Ovary (tissue), 9 donors: ENCODE results near the gene MYO6. TPM values are rescaled to one million over a fixed set of nuclear protein-coding genes. Genes with fewer than 3 reads are reported as not detected.

Experiments
- DNase-seq, 5 donors: peaks; one replicate each; pipeline ENCODE4 v3.0.0-alpha.2; 2019 to 2020
- H3K27ac ChIP-seq, 2 donors: fragments of 200-600 bp; one replicate each; pipeline versions ENCODE4 v1.5.1 to v1.8.0; 2019 to 2022
- H3K27me3 ChIP-seq: fragments of 200-600 bp; one replicate; pipeline ENCODE4 v1.8.0; 2022
- H3K36me3 ChIP-seq: fragments of 200-600 bp; sonication (generic); one replicate; pipeline ENCODE4 v1.5.1; 2019
- H3K4me1 ChIP-seq: one replicate; pipeline ENCODE4 v1.8.1; 2013; ENCODE audit warnings: mild to moderate bottlenecking, moderate library complexity; ENCODE audit not compliant: insufficient read depth
- H3K4me3 ChIP-seq: fragments of 200-600 bp; sonication (generic); one replicate; pipeline ENCODE4 v1.5.1; 2017
- H3K9me3 ChIP-seq, 2 donors: fragments of 200-600 bp in 1 of 2; sonication (generic) in 1 of 2; one replicate each; pipeline versions ENCODE4 v1.5.1 to v1.8.1; 2013 to 2019; ENCODE audit warnings: mild to moderate bottlenecking in 1 of 2, moderate library complexity in 1 of 2
- EP300 ChIP-seq: sonication (generic); formaldehyde crosslinking; IDR thresholded peaks from one replicate; pipeline ENCODE4 v1.6.1; 2017; ENCODE audit warnings: antibody characterized with exemption
- POLR2A ChIP-seq: fragments of 450-650 bp; IDR thresholded peaks from one replicate; pipeline ENCODE4 v1.6.1; 2017; ENCODE audit warnings: antibody characterized with exemption, mild to moderate bottlenecking, moderate library complexity
- WGBS, 3 donors: extraction: QIAGEN DNeasy Blood & Tissue Kit in 1 of 3; methylation state at CpG; one replicate each; pipeline versions ENCODE4 v1.1.5 to v1.1.7; 2013 to 2017; 5-methylcytosine and 5-hydroxymethylcytosine counted together
- intact Hi-C, 4 donors: fragments of 100-400 bp; cut with DNase I; formaldehyde crosslinking; loops; one replicate each; pipeline versions ENCODE4 v1.11.0 to v1.15.1; 2022 to 2023
- polyA plus RNA-seq, 2 donors: library from polyadenylated mRNA; stranded (reverse); fragments of 200-250 nt in 1 of 2; fragments of 350-450 nt in 1 of 2; fragmentation: Illumina TruSeq in 1 of 2; extraction: RNeasy Lipid Tissue Mini Kit (QIAGEN cat#74804) in 1 of 2; gene quantifications; one replicate each; pipeline ENCODE4 v1.2.3, GENCODE V29; 2013 to 2014
- total RNA-seq, 7 donors: library from RNA; depleted of rRNA in 2 of 7; stranded (reverse); fragments of >200 nt in 2 of 7; fragmentation: NEBNext Ultra II Directional in 3 of 7; extraction: Animal tissue kit (Norgen Biotek cat#: 25700) in 3 of 7; gene quantifications; one replicate each; pipeline versions ENCODE4 v1.1.0 to v1.2.4, GENCODE V29; 2016 to 2023
- TF ChIP-seq, protein P1 (sequence below), 3 donors: fragments of 450-650 bp in 2 of 3; fragments of 200-600 bp in 1 of 3; IDR thresholded peaks; one replicate each; pipeline versions ENCODE4 v1.5.1 to v1.8.0; 2016 to 2022; ENCODE audit warnings: antibody characterized with exemption in 3 of 3, mild to moderate bottlenecking in 1 of 3
- donor health status: DM: no; HTN: no; CAD: no; lungs with moderate emphysema.
- donor health status: DM: no; HTN: no; CAD: no.
- donor health status: Bipolar disorder and iron deficiency.
- donor health status: DM: yes; HTN: yes; CAD: no.
- donor health status: DM: no; HTN: no; CAD: no.
- donor health status: DM: yes; HTN: yes; CAD: no.

Gene MYO6
- total and polyA plus RNA-seq, 9 donors, result 4.4 to 20.8 (median 12.3) TPM

DNA sequence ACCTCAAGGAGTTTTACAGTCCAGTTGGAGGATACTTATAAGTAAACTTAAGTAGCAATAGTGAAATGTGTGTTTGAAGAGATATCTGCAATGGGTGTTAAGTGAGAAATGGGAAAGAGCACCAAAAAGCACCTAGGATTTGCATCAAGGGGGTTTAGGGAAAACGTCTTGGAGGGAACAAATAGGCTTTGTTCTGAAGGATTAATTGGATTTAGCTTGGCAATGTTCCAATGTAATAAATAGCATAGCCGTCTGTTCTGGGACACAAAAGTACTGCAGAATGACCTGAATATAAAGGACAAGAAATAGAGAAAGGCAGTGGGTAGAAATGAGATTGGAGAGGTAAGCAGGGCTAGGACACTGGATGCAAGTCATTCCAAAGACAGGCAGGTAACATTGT, 2.8 kb upstream of the MYO6 start:
- 22 to 39% (median 26%) methylated on average over 2 of the region's 2 CpGs for WGBS, 3 donors
- Histone ChIP-seq H3K4me1 (peaks cover 2% of the 10 kb centered on the region), H3K9me3 (no peaks in the 10 kb centered on the region), H3K36me3 (no peaks in the 10 kb centered on the region), H3K27me3 (no peaks in the 10 kb centered on the region), H3K27ac (no peak overlapping the region), H3K4me3 (no peak overlapping the region)
- no peak for DNase-seq
- intact Hi-C loops, result loop anchor here in 1 of 4 donors (5.0 kb wide), 1 partner anchor 144 kb away; the partner anchor contains the start of gene SENP6
- TF ChIP-seq, protein P1, sequence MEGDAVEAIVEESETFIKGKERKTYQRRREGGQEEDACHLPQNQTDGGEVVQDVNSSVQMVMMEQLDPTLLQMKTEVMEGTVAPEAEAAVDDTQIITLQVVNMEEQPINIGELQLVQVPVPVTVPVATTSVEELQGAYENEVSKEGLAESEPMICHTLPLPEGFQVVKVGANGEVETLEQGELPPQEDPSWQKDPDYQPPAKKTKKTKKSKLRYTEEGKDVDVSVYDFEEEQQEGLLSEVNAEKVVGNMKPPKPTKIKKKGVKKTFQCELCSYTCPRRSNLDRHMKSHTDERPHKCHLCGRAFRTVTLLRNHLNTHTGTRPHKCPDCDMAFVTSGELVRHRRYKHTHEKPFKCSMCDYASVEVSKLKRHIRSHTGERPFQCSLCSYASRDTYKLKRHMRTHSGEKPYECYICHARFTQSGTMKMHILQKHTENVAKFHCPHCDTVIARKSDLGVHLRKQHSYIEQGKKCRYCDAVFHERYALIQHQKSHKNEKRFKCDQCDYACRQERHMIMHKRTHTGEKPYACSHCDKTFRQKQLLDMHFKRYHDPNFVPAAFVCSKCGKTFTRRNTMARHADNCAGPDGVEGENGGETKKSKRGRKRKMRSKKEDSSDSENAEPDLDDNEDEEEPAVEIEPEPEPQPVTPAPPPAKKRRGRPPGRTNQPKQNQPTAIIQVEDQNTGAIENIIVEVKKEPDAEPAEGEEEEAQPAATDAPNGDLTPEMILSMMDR (IDR thresholded peaks at IDR 0.05), result no peak
- TF ChIP-seq EP300 (no peak), POLR2A (no peak)

DNA sequence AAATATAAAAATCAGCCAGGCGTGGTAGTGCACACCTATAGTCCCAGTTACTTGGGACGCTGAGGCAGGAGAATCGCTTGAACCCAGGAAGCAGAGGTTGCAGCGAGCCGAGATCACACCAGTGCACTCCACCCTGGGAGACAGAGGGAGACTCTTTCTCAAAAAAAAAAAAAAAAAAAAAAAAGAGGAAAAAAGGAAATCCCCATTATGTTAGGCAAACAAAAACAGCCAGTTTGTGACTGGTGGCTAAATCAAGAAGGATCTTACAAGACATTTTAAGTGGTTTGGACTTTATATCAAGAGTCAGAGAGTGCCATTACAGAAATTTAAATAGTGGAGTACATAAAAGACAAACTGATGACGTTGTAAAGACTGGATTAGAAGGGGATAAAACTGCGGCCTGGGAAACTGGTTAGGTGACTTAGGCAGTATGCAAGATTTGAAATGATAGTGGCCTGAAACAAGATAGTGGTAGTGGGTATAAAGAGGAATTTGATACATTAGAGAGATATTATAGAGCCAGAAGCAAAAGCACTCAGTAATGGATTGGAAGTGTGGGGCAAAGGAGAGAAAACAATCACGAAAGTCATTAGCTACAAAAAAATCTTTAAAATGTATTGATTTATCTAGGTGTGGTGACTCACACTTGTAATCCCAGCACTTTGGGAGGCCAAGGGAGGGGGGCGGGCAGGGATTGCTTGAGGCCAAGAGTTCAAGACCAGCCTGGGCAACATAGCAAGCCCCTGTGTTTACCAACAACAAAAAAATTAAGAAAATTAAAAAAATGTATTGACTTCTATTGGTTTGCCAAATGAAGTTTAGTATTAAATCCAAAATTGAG, 1.7 kb upstream of the MYO6 start:
- no peak for DNase-seq

DNA sequence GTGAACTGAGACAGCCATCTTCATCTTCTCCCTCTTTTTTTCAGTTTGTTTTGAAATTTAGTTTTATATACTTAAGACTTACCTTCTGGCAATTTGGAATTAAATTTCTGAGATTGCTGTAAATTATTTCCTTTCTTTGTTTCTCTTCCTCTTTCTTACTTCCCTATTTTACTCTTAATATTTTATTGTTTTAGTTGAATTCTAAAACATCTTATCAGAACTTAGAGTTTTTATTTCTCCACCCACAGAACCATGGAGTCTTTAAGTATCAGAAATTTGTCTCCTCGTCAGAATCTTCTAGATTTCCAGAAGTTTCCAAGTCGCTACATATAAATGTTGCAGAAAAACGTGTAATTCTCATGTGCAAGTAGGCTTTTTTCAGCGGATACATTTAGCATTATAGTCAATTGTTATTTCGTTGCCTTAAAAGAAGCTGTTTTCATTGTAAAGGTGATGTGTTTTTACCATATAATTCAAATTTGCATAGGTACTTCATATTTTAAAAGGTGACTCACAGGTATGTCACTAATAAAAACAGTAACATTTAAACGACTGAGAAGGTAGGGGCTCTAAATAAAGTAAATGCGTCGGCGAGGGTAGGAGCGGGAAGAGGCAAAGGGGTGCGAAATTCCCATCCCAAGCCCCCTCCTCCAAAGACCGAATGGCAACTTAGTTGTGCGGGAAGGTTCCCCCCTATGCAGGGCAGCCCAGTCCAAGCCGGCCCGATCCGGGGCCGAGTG, 866 bp upstream of the MYO6 start:
- Histone ChIP-seq H3K36me3 (no peaks in the 10 kb centered on the region), H3K4me3 (peak overlapping the region; percentile 81), H3K27ac (peak overlapping the region; percentile 62 to 70), H3K27me3 (no peaks in the 10 kb centered on the region), H3K4me1 (peaks cover 2% of the 10 kb centered on the region), H3K9me3 (no peaks in the 10 kb centered on the region)
- TF ChIP-seq POLR2A (no peak), EP300 (no peak)
- TF ChIP-seq, protein P1 (IDR thresholded peaks at IDR 0.05), result no peak
- no peak for DNase-seq
- intact Hi-C loops, result loop anchor here in 1 of 4 donors (5.0 kb wide), 1 partner anchor 146 kb away; the partner anchor contains the start of gene SENP6
- WGBS, 3 donors, result 7 to 9% (median 9%) methylated on average over 17 of the region's 17 CpGs

More for the DNA sequence above, 1.7 kb upstream of the MYO6 start:
- H3K27ac ChIP-seq, result no peak overlapping the region
- no peaks in the 10 kb centered on the region for H3K27me3 ChIP-seq
- TF ChIP-seq EP300, result no peak
- TF ChIP-seq, protein P1 (IDR thresholded peaks at IDR 0.05), result no peak
- TF ChIP-seq POLR2A, result no peak
- H3K4me1 ChIP-seq, result peaks cover 2% of the 10 kb centered on the region
- intact Hi-C loops, result loop anchor here in 1 of 4 donors (5.0 kb wide), 1 partner anchor 145 kb away; the partner anchor contains the start of gene SENP6
- no peak overlapping the region for H3K4me3 ChIP-seq
- H3K36me3 ChIP-seq, result no peaks in the 10 kb centered on the region
- H3K9me3 ChIP-seq, result no peaks in the 10 kb centered on the region
- 84 to 95% (median 85%) methylated on average over 9 of the region's 9 CpGs for WGBS, 3 donors

DNA sequence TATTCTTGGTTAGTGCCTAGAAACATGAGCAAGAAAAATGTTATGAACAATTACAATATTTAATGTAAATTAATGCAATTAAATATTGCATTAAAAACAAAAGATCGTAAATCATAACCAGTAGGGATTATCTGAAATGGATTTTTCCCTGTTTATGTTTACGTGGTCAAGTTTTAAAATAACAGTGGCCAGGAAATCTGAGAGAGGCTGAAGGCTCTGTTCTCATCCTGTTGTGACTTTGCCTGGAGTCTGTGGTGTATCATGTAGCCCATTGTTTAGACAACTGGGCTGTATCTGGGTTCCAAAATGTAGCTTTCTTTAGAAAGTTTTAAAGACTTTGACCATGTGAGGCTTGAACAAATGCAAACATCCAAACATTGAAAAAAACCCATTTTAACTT, 2.4 kb downstream of the MYO6 start:
- no peak for DNase-seq
- no peaks in the 10 kb centered on the region for H3K27me3 ChIP-seq
- H3K36me3 ChIP-seq, result no peaks in the 10 kb centered on the region
- H3K4me1 ChIP-seq, result peaks cover 2% of the 10 kb centered on the region
- intact Hi-C loops, result no loop called here
- H3K9me3 ChIP-seq, result no peaks in the 10 kb centered on the region
- no peak overlapping the region for H3K27ac ChIP-seq
- no peak overlapping the region for H3K4me3 ChIP-seq
- WGBS, 3 donors, result 25 to 44% (median 34%) methylated on average over 2 of the region's 2 CpGs
- TF ChIP-seq POLR2A, result no peak
- TF ChIP-seq, protein P1 (IDR thresholded peaks at IDR 0.05), result no peak
- no peak for TF ChIP-seq EP300
